ENCODE data around the gene HYAL4.

DNA sequence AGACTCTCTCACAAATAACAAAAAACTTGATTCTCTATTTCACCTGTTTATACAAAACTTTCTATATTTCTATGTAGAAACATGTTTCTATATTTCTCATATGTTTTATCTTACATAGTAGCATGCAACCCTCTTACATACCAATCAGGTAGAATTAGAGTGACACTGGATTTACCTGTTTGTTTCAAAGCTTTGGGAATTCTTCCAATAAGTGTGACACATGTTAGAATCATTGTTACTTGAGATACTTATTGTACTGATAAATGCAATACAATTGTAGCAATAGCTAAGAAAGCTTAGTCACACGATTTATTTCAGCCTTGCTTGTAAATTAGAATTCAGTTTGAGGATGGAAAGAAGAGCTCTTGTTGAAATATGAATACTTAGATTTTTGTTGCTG, 4.9 kb downstream of the HYAL4 start:
- TF ChIP-seq CTCF (conservative IDR thresholded peaks at IDR 0.05; ENCODE audit: low read length) (no peak), EZH2phosphoT487 (IDR thresholded peaks at IDR 0.05; ENCODE audit: borderline replicate concordance, low read depth, low read length) (no peak)
